Stimulated activated CD8-positive, alpha-beta memory T cell treated with anti-CD3 and anti-CD28 coated beads, Interleukin-12 subunit alpha, Interleukin-12 subunit beta, amount 100 ng/mL, for 4 hours (primary cell): ENCODE results near the gene C4BPA.

Source experiments
- DNase-seq: peaks from one replicate; pipeline ENCODE4 v3.0.0-alpha.2; 2020; ENCODE audit warnings: low read depth

C4BPA gene

GRCh38 chr1:207191061-207191460 is 87.0 kb downstream of the C4BPA start:
- DNase-seq = no peak

DNA sequence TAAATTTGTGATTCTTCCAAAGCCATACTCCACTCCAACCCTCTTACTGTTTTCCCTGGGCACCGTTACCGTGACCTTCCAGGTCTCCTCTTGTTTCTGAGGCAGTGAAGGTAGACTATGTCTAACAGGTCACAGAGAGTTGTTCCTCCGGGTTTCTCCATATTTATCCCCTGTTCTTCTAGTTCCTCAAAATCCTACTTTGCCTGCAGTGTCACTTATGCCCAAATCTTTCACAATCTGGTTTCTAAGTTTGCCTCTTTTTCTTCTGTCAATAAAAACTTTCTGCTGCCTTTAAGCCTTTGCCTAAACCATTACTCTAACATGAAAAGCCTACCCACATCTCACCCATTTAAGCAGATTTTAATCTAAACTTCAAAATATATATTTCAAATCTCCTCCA is 87.7 kb downstream of the C4BPA start:
- no peak for DNase-seq

DNA sequence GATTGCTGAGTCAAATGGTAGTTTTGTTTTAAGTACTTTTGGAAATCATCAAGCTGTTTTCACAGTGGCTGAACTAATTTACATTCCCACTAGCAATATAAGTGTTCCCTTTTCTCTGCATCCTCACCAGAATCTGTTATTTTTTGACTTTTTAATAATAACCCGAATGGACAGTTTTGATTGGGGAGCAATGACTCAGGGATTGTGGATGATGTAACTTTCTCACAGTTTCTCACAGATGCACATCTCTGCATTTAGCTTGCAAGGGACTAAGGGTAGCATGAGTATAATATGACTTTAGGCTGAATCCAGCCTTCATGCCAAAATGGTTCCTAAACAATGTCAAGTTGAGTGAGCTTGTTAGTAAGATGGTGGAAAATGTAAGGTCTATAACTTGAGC is 90.2 kb downstream of the C4BPA start:
- DNase-seq = no peak
